A549 (cell line): ENCODE results near the gene RANBP3. TPM values are rescaled to one million over a fixed set of nuclear protein-coding genes. Genes with fewer than 3 reads are reported as not detected.

Experiments
- ATAC-seq, 2 experiments: fragments of 200-7000 bp in 1 of 2; fragments of >200 bp in 1 of 2; cut with Nextera tagmentation in 1 of 2; cut with Tn5 transposase in 1 of 2; 3 replicates each; pipeline versions ENCODE4 v1.8.0 to v1.9.1; 2018 to 2020; ENCODE audit warnings: mild to moderate bottlenecking in 1 of 2, moderate library complexity in 1 of 2
- CTCF ChIA-PET: fragments of 300-600 bp; sonication (Branson Sonifier 250); formaldehyde crosslinking; extraction: SDS; loops from one replicate; lab custom pipeline; 2021; ENCODE audit warnings: antibody characterized with exemption, inconsistent platforms; lab: Yijun Ruan, JAX
- POLR2A ChIA-PET: fragments of 350-600 bp; formaldehyde crosslinking; extraction: SDS; loops from one replicate; lab custom pipeline; 2021; ENCODE audit warnings: antibody characterized with exemption, inconsistent platforms; lab: Yijun Ruan, JAX
- DNase-seq, 2 experiments: peaks; one replicate each; pipeline versions ENCODE4 v3.0.0 to v3.0.0-alpha.2; 2011 to 2016; ENCODE audit warnings: low read depth in 1 of 2, low spot score in 1 of 2
- FAIRE-seq: peaks from 2 replicates; lab custom pipeline; 2011; peaks lifted over from hg19 to GRCh38; lab: Jason Lieb, UNC
- H3K27ac ChIP-seq, 2 experiments: fragments of >200 bp; sonication (Bioruptor Twin); formaldehyde crosslinking; 3 replicates each; pipeline ENCODE4 v1.5.1; 2016 to 2017
- H3K4me1 ChIP-seq: fragments of >200 bp; sonication (Bioruptor Twin); formaldehyde crosslinking; 3 replicates; pipeline ENCODE4 v1.6.1; 2016
- H3K4me2 ChIP-seq: fragments of >200 bp; sonication (Bioruptor Twin); formaldehyde crosslinking; 3 replicates; pipeline ENCODE4 v1.6.1; 2016
- H3K4me3 ChIP-seq: fragments of >200 bp; sonication (Bioruptor Twin); formaldehyde crosslinking; 3 replicates; pipeline ENCODE4 v1.5.1; 2016
- H3K9me3 ChIP-seq: fragments of >200 bp; sonication (Bioruptor Twin); formaldehyde crosslinking; 3 replicates; pipeline ENCODE4 v1.6.1; 2016
- CBX2 ChIP-seq: fragments of 200-600 bp; sonication (generic); IDR thresholded peaks from 2 replicates; pipeline ENCODE4 v1.6.1; 2016; ENCODE audit warnings: low read depth, mild to moderate bottlenecking, borderline replicate concordance
- CBX8 ChIP-seq: fragments of 200-600 bp; sonication (generic); IDR thresholded peaks from 2 replicates; pipeline ENCODE4 v1.6.1; 2016
- CEBPB ChIP-seq, 2 experiments: fragments of >200 bp in 1 of 2; sonication (Bioruptor Twin) in 1 of 2; formaldehyde crosslinking in 1 of 2; IDR thresholded peaks; 2 replicates each; pipeline ENCODE4 v1.6.1; 2012 to 2016
- CHD2 ChIP-seq: fragments of 150-350 bp; IDR thresholded peaks from 2 replicates; pipeline ENCODE4 v1.6.1; 2014; ENCODE audit warnings: low read length; ENCODE audit not compliant: partially characterized antibody
- EHMT2 ChIP-seq: fragments of 200-600 bp; sonication (generic); IDR thresholded peaks from 2 replicates; pipeline ENCODE4 v1.6.1; 2016; ENCODE audit warnings: antibody characterized with exemption, low read depth, mild to moderate bottlenecking, moderate library complexity
- EP300 ChIP-seq, 2 experiments: fragments of >200 bp; sonication (Bioruptor Twin); formaldehyde crosslinking; IDR thresholded peaks; 2 replicates in 1 of 2; 3 replicates in 1 of 2; pipeline ENCODE4 v1.6.1; 2016 to 2017
- ESRRA ChIP-seq: fragments of 150-350 bp; IDR thresholded peaks from 2 replicates; pipeline ENCODE4 v1.6.1; 2014; ENCODE audit warnings: mild to moderate bottlenecking, low read length, borderline replicate concordance
- FOSB ChIP-seq: fragments of 250-450 bp; sonication (Bioruptor Pico); IDR thresholded peaks from 2 replicates; pipeline ENCODE4 v1.5.0; 2020; ENCODE audit warnings: mild to moderate bottlenecking, moderate library complexity
- FOSL2 ChIP-seq, 2 experiments: fragments of 450-650 bp in 1 of 2; fragments of >200 bp in 1 of 2; sonication (Bioruptor Twin) in 1 of 2; formaldehyde crosslinking; IDR thresholded peaks; 2 replicates each; pipeline versions ENCODE4 v1.5.0 to v1.6.1; 2016 to 2020; ENCODE audit warnings: mild to moderate bottlenecking in 1 of 2, moderate library complexity in 1 of 2
- HOXA7 ChIP-seq: fragments of 250-450 bp; sonication (Bioruptor Pico); IDR thresholded peaks from 2 replicates; pipeline ENCODE4 v1.5.0; 2020; ENCODE audit warnings: mild to moderate bottlenecking, moderate library complexity
- HOXB13 ChIP-seq: fragments of 250-450 bp; sonication (Bioruptor Pico); IDR thresholded peaks from 2 replicates; pipeline ENCODE4 v1.5.0; 2020; ENCODE audit warnings: low read depth, mild to moderate bottlenecking, moderate library complexity
- HOXB5 ChIP-seq: fragments of 250-450 bp; sonication (Bioruptor Pico); IDR thresholded peaks from 2 replicates; pipeline ENCODE4 v1.5.0; 2020; ENCODE audit warnings: mild to moderate bottlenecking, moderate library complexity
- JUNB ChIP-seq: fragments of >200 bp; sonication (Bioruptor Twin); formaldehyde crosslinking; IDR thresholded peaks from 2 replicates; pipeline ENCODE4 v1.6.1; 2016
- KDM5A ChIP-seq: fragments of 200-600 bp; sonication (generic); IDR thresholded peaks from 2 replicates; pipeline ENCODE4 v1.6.1; 2016; ENCODE audit warnings: antibody characterized with exemption, mild to moderate bottlenecking
- MAZ ChIP-seq: fragments of 150-350 bp; IDR thresholded peaks from 2 replicates; pipeline ENCODE4 v1.6.1; 2014; ENCODE audit warnings: antibody characterized with exemption, low read depth, low read length, borderline replicate concordance
- NPAS2 ChIP-seq: fragments of 250-450 bp; sonication (Bioruptor Pico); IDR thresholded peaks from 2 replicates; pipeline ENCODE4 v1.8.0; 2022; ENCODE audit warnings: mild to moderate bottlenecking, moderate library complexity, borderline replicate concordance
- NR3C1 ChIP-seq: fragments of >200 bp; sonication (Bioruptor Twin); formaldehyde crosslinking; IDR thresholded peaks from 3 replicates; pipeline ENCODE4 v1.6.1; 2017
- POLR2A ChIP-seq: IDR thresholded peaks from 2 replicates; pipeline ENCODE4 v1.6.1; 2012; ENCODE audit warnings: mild to moderate bottlenecking, low read length
- RAD21 ChIP-seq, 2 experiments: fragments of >200 bp in 1 of 2; sonication (Bioruptor Twin) in 1 of 2; formaldehyde crosslinking in 1 of 2; IDR thresholded peaks in 1 of 2; conservative IDR thresholded peaks in 1 of 2; 2 replicates in 1 of 2; 3 replicates in 1 of 2; pipeline ENCODE4 v1.6.1; 2012 to 2018; ENCODE audit warnings: inconsistent platforms in 1 of 2
- RFX5 ChIP-seq: fragments of 450-650 bp; IDR thresholded peaks from 2 replicates; pipeline ENCODE4 v1.7.1; 2014; ENCODE audit warnings: antibody characterized with exemption, mild to moderate bottlenecking, moderate library complexity
- SMC3 ChIP-seq: fragments of >200 bp; sonication (Bioruptor Twin); formaldehyde crosslinking; IDR thresholded peaks from 3 replicates; pipeline ENCODE4 v1.6.1; 2018; ENCODE audit warnings: inconsistent platforms
- SREBF2 ChIP-seq: fragments of 450-650 bp; IDR thresholded peaks from 2 replicates; pipeline ENCODE4 v1.6.1; 2014; ENCODE audit warnings: mild to moderate bottlenecking, moderate library complexity
- TFCP2L1 ChIP-seq: fragments of 250-450 bp; sonication (Bioruptor Pico); IDR thresholded peaks from 2 replicates; pipeline ENCODE4 v1.5.0; 2021; ENCODE audit warnings: mild to moderate bottlenecking
- TP53 ChIP-seq: fragments of 250-450 bp; sonication (Bioruptor Pico); IDR thresholded peaks from 2 replicates; pipeline ENCODE4 v1.5.0; 2021; ENCODE audit warnings: mild to moderate bottlenecking, moderate library complexity
- ZFP36 ChIP-seq: fragments of 450-650 bp; IDR thresholded peaks from 2 replicates; pipeline ENCODE4 v1.6.1; 2014; ENCODE audit warnings: borderline replicate concordance; ENCODE audit not compliant: partially characterized antibody
- WGBS: methylation state at CpG from one replicate; pipeline ENCODE4 v1.1.6; 2017; ENCODE audit errors: missing lambda C conversion rate; 5-methylcytosine and 5-hydroxymethylcytosine counted together
- polyA plus RNA-seq, 4 experiments: library from polyadenylated mRNA; depleted of rRNA in 3 of 4; stranded (reverse); fragments of >200 nt; fragmentation: RNase III in 1 of 4; extraction: RNeasy Plus Mini Kit Qiagen cat#74134 plus additional on column Dnase treatment in 1 of 4; gene quantifications; 2 replicates in 3 of 4; 3 replicates in 1 of 4; pipeline ENCODE4 v1.2.3, GENCODE V29; 2011 to 2017
- TF ChIP-seq, protein P1 (sequence below): fragments of 150-350 bp; IDR thresholded peaks from 2 replicates; pipeline ENCODE4 v1.6.1; 2014; ENCODE audit warnings: low read depth, mild to moderate bottlenecking, low read length
- TF ChIP-seq, protein P2 (sequence below): fragments of 200-600 bp; sonication (generic); IDR thresholded peaks from 2 replicates; pipeline ENCODE4 v1.6.1; 2016; ENCODE audit warnings: antibody characterized with exemption, mild to moderate bottlenecking, moderate library complexity

Gene RANBP3
- polyA plus RNA-seq, 2 of the 4 experiments (the other 2 are of a cell fraction): 39.2 to 53.5 TPM

DNA sequence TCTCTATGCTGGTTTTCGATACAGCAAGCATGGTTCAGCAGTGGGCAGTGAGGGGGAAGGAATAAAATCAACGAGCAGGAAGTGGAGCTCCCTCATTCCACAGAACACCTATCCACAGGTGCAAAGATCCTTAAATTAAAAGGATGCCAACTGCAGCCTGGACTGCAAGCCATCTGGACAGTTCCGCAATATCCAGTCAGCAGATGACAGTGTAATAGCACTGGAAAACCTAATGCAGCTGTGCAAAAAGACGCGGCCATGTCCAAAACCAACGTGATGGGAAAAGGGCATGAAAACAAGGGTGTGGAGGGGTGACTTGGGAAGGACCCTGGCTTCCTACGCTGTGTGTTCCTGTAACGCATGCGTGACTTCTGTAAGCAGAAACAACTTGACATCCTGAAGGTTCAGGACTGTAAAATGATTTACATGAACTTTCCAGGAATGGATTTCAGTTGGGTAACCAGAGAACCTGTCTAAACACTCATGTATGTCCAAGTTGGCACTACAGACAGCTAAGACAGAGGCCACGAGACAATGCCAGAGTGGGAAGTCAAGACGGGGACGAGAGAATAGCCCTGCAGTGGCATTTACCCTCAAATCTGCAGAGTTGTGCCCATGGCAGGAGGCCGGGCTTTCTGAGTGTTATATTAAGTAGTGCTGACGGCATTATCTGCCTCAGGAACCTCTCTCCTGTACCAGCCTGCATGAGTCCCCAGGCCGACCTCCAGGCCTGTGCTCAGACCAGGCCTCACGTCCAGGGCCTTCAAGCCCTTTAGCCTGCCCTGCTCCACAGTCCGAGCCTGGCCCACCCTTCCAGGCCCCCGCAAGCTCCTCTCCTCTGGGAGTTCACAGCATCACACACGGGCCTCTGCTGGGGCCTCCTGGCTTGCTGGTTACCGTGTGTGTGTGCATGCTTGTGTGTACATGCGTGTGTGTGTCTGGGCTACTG lies 37.4 kb downstream of the RANBP3 start:
- CTCF ChIA-PET: no interaction called here
- H3K27ac ChIP-seq: no peak overlapping the region
- TF ChIP-seq SMC3 (no peak), NPAS2 (CRISPR knock-in tag) (no peak), EP300 (IDR thresholded peaks at IDR 0.05) (no peak), CEBPB (IDR thresholded peaks at IDR 0.05) (no peak), KDM5A (no peak), POLR2A (no peak), ESRRA (no peak), JUNB (no peak), NR3C1 (no peak), ZFP36 (no peak), CBX2 (no peak), SREBF2 (no peak), CBX8 (no peak), HOXB13 (CRISPR knock-in tag) (no peak), RFX5 (no peak)

DNA sequence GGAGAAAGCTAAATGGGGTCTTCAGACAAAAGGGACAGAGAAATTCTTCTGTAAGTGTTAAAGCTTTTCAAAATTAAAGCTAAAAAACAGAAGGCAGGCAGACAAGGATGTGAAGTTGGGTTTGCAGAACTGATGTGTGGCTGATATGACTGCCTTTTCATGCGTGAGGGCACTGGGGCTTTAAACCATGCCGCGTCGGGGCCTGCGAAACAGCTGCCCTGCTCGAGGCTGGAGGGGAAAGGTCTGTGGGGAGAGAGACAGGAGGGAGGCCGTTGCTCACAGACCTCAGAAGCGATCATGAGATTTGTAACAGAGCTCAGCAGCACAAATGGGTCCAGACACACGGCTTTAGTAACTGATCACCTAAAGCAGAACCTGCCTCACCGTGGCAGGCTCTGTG lies 40.4 kb downstream of the RANBP3 start:
- Histone ChIP-seq H3K4me1 (no peaks in the 10 kb centered on the region), H3K4me2 (no peak overlapping the region), H3K27ac (no peak overlapping the region), H3K9me3 (no peaks in the 10 kb centered on the region)
- ATAC-seq: no peak
- WGBS: 82% methylated on average over 9 of the region's 10 CpGs
- DNase-seq: no peak
- POLR2A ChIA-PET: interaction anchor here (1.2 kb wide), 1 partner anchor 33 kb away, joined by 3 read pairs; no protein-coding TSS in a partner anchor
- FAIRE-seq: no peak
- TF ChIP-seq FOSL2 (IDR thresholded peaks at IDR 0.05) (no peak), FOSL2 (CRISPR knock-in tag; IDR thresholded peaks at IDR 0.05) (no peak), FOSB (CRISPR knock-in tag) (no peak), HOXA7 (CRISPR knock-in tag) (no peak), MAZ (no peak), NPAS2 (CRISPR knock-in tag) (no peak), ESRRA (no peak), TP53 (CRISPR knock-in tag) (no peak), EHMT2 (no peak), RAD21 (conservative IDR thresholded peaks at IDR 0.05 in 1 of 2, IDR thresholded peaks at IDR 0.05 in 1 of 2) (no peak), TFCP2L1 (CRISPR knock-in tag) (no peak), CHD2 (no peak), HOXB5 (no peak)
- TF ChIP-seq, protein P1, sequence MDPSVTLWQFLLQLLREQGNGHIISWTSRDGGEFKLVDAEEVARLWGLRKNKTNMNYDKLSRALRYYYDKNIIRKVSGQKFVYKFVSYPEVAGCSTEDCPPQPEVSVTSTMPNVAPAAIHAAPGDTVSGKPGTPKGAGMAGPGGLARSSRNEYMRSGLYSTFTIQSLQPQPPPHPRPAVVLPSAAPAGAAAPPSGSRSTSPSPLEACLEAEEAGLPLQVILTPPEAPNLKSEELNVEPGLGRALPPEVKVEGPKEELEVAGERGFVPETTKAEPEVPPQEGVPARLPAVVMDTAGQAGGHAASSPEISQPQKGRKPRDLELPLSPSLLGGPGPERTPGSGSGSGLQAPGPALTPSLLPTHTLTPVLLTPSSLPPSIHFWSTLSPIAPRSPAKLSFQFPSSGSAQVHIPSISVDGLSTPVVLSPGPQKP: no peak
- TF ChIP-seq, protein P2, sequence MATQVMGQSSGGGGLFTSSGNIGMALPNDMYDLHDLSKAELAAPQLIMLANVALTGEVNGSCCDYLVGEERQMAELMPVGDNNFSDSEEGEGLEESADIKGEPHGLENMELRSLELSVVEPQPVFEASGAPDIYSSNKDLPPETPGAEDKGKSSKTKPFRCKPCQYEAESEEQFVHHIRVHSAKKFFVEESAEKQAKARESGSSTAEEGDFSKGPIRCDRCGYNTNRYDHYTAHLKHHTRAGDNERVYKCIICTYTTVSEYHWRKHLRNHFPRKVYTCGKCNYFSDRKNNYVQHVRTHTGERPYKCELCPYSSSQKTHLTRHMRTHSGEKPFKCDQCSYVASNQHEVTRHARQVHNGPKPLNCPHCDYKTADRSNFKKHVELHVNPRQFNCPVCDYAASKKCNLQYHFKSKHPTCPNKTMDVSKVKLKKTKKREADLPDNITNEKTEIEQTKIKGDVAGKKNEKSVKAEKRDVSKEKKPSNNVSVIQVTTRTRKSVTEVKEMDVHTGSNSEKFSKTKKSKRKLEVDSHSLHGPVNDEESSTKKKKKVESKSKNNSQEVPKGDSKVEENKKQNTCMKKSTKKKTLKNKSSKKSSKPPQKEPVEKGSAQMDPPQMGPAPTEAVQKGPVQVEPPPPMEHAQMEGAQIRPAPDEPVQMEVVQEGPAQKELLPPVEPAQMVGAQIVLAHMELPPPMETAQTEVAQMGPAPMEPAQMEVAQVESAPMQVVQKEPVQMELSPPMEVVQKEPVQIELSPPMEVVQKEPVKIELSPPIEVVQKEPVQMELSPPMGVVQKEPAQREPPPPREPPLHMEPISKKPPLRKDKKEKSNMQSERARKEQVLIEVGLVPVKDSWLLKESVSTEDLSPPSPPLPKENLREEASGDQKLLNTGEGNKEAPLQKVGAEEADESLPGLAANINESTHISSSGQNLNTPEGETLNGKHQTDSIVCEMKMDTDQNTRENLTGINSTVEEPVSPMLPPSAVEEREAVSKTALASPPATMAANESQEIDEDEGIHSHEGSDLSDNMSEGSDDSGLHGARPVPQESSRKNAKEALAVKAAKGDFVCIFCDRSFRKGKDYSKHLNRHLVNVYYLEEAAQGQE: no peak
- TF ChIP-seq, all 56 proteins: peak for 0
- CTCF ChIA-PET: interaction anchor here (0.6 to 2.0 kb wide), 3 partner anchors 23 to 164 kb away, joined by 3 to 6 read pairs (median 3); no protein-coding TSS in a partner anchor
- no peak overlapping the region for H3K4me3 ChIP-seq

More for the DNA sequence above, 37.4 kb downstream of the RANBP3 start:
- DNase-seq (no peak), FAIRE-seq (no peak), ATAC-seq (no peak)
- POLR2A ChIA-PET: no interaction called here
- no peaks in the 10 kb centered on the region for H3K4me1 ChIP-seq
- no peaks in the 10 kb centered on the region for H3K9me3 ChIP-seq
- H3K4me2 ChIP-seq: no peak overlapping the region
- WGBS: 89% methylated on average over 17 of the region's 21 CpGs
- no peak overlapping the region for H3K4me3 ChIP-seq
